Measurements from ENCODE around the gene EZR.
"Not testable (repeated sequence)": the region's sequence is repeated elsewhere in the genome, so short reads cannot be mapped to it uniquely, and the experiment has no call there.

The EZR gene

GRCh38 chr6:158797331-158798310, 21.5 kb downstream of the EZR start:
- DNase-seq (ENCODE audit: low read depth in 3 of 3) = no peak

GRCh38 chr6:158796353-158796752, 22.8 kb downstream of the EZR start:
- no peak for DNase-seq (ENCODE audit: low read depth in 3 of 3)

- DNase-seq (ENCODE audit: low read depth in 3 of 3) = no peak
Observed at GRCh38 chr6:158795516-158795915, 23.7 kb downstream of the EZR start.

- DNase-seq (ENCODE audit: low read depth in 3 of 3) = no peak
Observed at GRCh38 chr6:158793432-158793831, 25.7 kb downstream of the EZR start.

GRCh38 chr6:158792505-158792904, 26.7 kb downstream of the EZR start:
- not testable (repeated sequence) for DNase-seq (ENCODE audit: low read depth in 3 of 3)

- DNase-seq (ENCODE audit: low read depth in 3 of 3) = no peak
Observed at GRCh38 chr6:158791274-158791855, 27.8 kb downstream of the EZR start.

GRCh38 chr6:158789115-158789917, 29.9 kb downstream of the EZR start:
- no peak for DNase-seq (ENCODE audit: low read depth in 3 of 3)

- DNase-seq (ENCODE audit: low read depth in 3 of 3) = no peak
Observed at GRCh38 chr6:158787395-158787794, 31.8 kb downstream of the EZR start.

- DNase-seq (ENCODE audit: low read depth in 3 of 3) = no peak
Observed at GRCh38 chr6:158786645-158787304, 32.4 kb downstream of the EZR start.

GRCh38 chr6:158785036-158785435, 34.1 kb downstream of the EZR start:
- DNase-seq (ENCODE audit: low read depth in 3 of 3) = no peak

- no peak for DNase-seq (ENCODE audit: low read depth in 3 of 3)
Observed at GRCh38 chr6:158784505-158784904, 34.7 kb downstream of the EZR start.

GRCh38 chr6:158783851-158784250, 35.3 kb downstream of the EZR start:
- DNase-seq (ENCODE audit: low read depth in 3 of 3) = no peak

- no peak for DNase-seq (ENCODE audit: low read depth in 3 of 3)
Observed at GRCh38 chr6:158783167-158783450, 36.1 kb downstream of the EZR start.

- no peak for DNase-seq (ENCODE audit: low read depth in 3 of 3)
Observed at GRCh38 chr6:158782432-158783166, 36.6 kb downstream of the EZR start.

GRCh38 chr6:158781692-158782373, 37.3 kb downstream of the EZR start:
- DNase-seq (ENCODE audit: low read depth in 3 of 3) = no peak

- DNase-seq (ENCODE audit: low read depth in 3 of 3) = no peak
Observed at GRCh38 chr6:158780988-158781691, 38.0 kb downstream of the EZR start.

- no peak for DNase-seq (ENCODE audit: low read depth in 3 of 3)
Observed at GRCh38 chr6:158780246-158780884, 38.8 kb downstream of the EZR start.

GRCh38 chr6:158778005-158778527, 41.1 kb downstream of the EZR start:
- DNase-seq (ENCODE audit: low read depth in 3 of 3) = no peak

- no peak for DNase-seq (ENCODE audit: low read depth in 3 of 3)
Observed at GRCh38 chr6:158777510-158777909, 41.7 kb downstream of the EZR start.

All from stimulated activated CD4-positive, alpha-beta T cell treated with anti-CD3 and anti-CD28 coated beads, TNF-alpha, amount 100 ng/mL, for 24 hours (primary cell).